ENCODE data around the gene DDA1.

DDA1 gene

GRCh38 chr19:17370026-17370587 lies 60.7 kb downstream of the DDA1 start:
- peak; percentile 78 for DNase-seq (ENCODE audit: low read depth)
- TF ChIP-seq POLR2A (IDR thresholded peaks at IDR 0.05; ENCODE audit: extremely low read depth, insufficient read length) (no peak), MYC (IDR thresholded peaks at IDR 0.05; ENCODE audit: low read depth, low read length) (peak; percentile 57; the same call in 1 of the 2 replicates), MAX (IDR thresholded peaks at IDR 0.05; ENCODE audit: low read depth, low read length) (peak; percentile 92)
- H3K4me3 ChIP-seq (ENCODE audit: low read depth, low read length) = no peak overlapping the region
